A673 (cell line): ENCODE measurements around the gene CAST.

ENCODE experiments used
- EZH2 ChIP-seq: fragments of 200-600 bp; sonication (generic); IDR thresholded peaks from 2 replicates; pipeline ENCODE4 v1.6.1; 2017; ENCODE audit warnings: borderline replicate concordance, low read depth, mild to moderate bottlenecking, mixed read lengths, antibody characterized with exemption, low read length; ENCODE audit not compliant: poor library complexity, severe bottlenecking
- TF ChIP-seq, protein P1 (sequence below): fragments of 300-800, 200-600 bp; sonication (generic); conservative IDR thresholded peaks from 2 replicates; pipeline ENCODE4 v1.5.1; 2017; ENCODE audit warnings: low read depth, mild to moderate bottlenecking, antibody characterized with exemption, low read length, moderate library complexity, mixed read lengths

GRCh38 chr5:96716007-96716406, 53.8 kb downstream of the CAST start:
- TF ChIP-seq EZH2: no peak
- TF ChIP-seq, protein P1, sequence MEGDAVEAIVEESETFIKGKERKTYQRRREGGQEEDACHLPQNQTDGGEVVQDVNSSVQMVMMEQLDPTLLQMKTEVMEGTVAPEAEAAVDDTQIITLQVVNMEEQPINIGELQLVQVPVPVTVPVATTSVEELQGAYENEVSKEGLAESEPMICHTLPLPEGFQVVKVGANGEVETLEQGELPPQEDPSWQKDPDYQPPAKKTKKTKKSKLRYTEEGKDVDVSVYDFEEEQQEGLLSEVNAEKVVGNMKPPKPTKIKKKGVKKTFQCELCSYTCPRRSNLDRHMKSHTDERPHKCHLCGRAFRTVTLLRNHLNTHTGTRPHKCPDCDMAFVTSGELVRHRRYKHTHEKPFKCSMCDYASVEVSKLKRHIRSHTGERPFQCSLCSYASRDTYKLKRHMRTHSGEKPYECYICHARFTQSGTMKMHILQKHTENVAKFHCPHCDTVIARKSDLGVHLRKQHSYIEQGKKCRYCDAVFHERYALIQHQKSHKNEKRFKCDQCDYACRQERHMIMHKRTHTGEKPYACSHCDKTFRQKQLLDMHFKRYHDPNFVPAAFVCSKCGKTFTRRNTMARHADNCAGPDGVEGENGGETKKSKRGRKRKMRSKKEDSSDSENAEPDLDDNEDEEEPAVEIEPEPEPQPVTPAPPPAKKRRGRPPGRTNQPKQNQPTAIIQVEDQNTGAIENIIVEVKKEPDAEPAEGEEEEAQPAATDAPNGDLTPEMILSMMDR: no peak
